Suppressor macrophage (primary cell): ENCODE measurements around the gene MRPL36.

Source experiments
- DNase-seq, 4 experiments: peaks; one replicate each; pipeline ENCODE4 v3.0.0-alpha.2; 2020 to 2022

The MRPL36 gene

GRCh38 chr5:1779782-1780613, 19.6 kb downstream of the MRPL36 start:
- DNase-seq: no peak

GRCh38 chr5:1779021-1779680, 20.5 kb downstream of the MRPL36 start:
- DNase-seq: no peak

GRCh38 chr5:1778138-1779020, 21.3 kb downstream of the MRPL36 start:
- no peak for DNase-seq

GRCh38 chr5:1777281-1778137, 22.1 kb downstream of the MRPL36 start:
- no peak for DNase-seq

GRCh38 chr5:1776831-1777230, 22.8 kb downstream of the MRPL36 start:
- DNase-seq: no peak

GRCh38 chr5:1772634-1773033, 27.0 kb downstream of the MRPL36 start:
- no peak for DNase-seq

- DNase-seq: no peak
Observed at GRCh38 chr5:1771149-1772065, 28.2 kb downstream of the MRPL36 start.

GRCh38 chr5:1770443-1770802, 29.2 kb downstream of the MRPL36 start:
- DNase-seq: no peak

GRCh38 chr5:1769752-1770442, 29.7 kb downstream of the MRPL36 start:
- no peak for DNase-seq

- no peak for DNase-seq
Observed at GRCh38 chr5:1769017-1769640, 30.5 kb downstream of the MRPL36 start.

GRCh38 chr5:1768283-1769000, 31.2 kb downstream of the MRPL36 start:
- DNase-seq: no peak

- no peak for DNase-seq
Observed at GRCh38 chr5:1767524-1768282, 31.9 kb downstream of the MRPL36 start.

GRCh38 chr5:1765880-1766235, 33.8 kb downstream of the MRPL36 start:
- DNase-seq: no peak

- DNase-seq: no peak
Observed at GRCh38 chr5:1765141-1765879, 34.3 kb downstream of the MRPL36 start.

GRCh38 chr5:1764606-1764960, 35.1 kb downstream of the MRPL36 start:
- DNase-seq: no peak

GRCh38 chr5:1763960-1764605, 35.6 kb downstream of the MRPL36 start:
- no peak for DNase-seq

- peak; percentile 54 to 77 (median 65) for DNase-seq
Observed at GRCh38 chr5:1763548-1763911, 36.1 kb downstream of the MRPL36 start.
